Activated T-cell treated with anti-CD3 and anti-CD28 coated beads, Interleukin-2, amount 50 U/mL, for 1 hour (primary cell): Measurements from ENCODE around the gene ARHGDIG.
"Not testable (repeated sequence)": the region's sequence is repeated elsewhere in the genome, so short reads cannot be mapped to it uniquely, and the experiment has no call there.

Experiments
- DNase-seq: peaks from one replicate; pipeline ENCODE4 v3.0.0-alpha.2; 2020

ARHGDIG gene

DNA sequence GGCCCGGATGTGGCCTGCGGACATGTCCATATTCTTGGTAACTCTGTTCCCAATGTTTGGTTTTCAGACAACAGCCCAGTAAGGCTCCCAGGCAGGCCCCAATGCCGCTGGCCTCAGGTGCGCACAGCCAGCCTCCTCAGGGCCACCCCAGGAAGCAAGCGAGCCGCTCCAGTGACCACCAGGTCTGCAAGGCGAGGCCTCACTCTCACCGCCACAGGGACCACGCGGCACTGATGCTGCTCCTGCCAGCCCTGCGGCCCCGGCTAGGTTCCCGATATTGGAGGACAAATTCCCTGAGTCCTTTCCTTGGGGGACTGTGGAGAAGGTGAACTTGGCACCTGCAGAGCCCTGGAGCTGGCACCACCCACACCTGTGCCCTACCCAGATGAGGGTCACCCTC is 21.6 kb downstream of the ARHGDIG start:
- DNase-seq = no peak

GRCh38 chr16:303760-304505 is 23.5 kb downstream of the ARHGDIG start:
- no peak for DNase-seq

DNA sequence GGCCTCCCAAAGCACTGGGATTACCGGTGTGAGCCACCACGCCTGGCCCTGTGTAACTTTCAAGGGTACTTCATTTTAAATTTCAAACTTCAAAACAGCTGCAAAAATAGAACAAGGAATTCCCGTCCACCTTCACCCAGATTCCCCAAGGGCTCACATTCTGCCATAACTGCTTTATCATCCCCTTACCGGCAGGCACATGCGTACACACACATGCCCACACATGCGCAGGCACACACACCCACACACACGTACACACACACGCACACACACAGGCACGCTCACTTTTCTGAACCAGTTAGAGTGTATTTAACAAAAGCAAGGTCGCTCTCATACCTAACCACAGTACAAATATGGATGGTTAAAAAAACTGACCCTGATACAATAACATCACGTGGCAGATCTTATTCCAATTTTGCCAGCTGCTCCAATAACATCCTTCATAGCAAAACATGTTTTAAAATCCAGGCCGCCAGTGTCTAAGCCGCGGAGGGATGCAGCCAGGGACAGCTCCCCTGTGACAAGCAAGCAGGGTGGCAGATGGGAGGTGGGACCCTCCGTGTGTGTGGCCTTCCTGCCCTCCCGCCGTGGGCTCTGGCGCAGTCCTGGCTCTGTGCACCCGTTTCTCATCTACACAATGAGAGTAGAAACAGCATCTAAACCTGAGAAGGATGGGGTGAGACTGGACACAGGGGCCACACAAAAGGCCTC is 25.7 kb downstream of the ARHGDIG start:
- DNase-seq = no peak

DNA sequence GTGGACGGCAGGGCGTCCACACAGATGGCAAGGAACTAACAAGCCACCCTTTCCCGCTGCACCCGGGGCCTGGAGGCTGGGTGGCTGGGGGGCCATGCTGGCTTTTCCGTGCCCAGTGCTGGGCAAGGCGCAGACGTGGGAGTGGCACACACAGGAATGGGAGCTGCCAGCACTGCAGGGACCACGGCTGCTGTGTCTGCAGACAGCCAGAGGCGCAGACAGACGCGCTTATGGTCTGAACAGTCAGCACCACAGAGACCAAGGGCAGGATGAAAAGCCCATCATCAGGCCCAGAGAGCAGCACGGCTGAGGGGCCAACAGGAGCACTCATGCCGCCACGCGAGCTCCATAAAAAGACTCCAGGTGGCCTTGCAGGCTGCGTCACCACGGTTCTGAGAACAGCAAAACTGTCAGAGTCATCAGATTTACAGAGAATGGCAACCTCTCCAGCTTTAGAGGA is 26.6 kb downstream of the ARHGDIG start:
- no peak for DNase-seq

- no peak for DNase-seq
Observed at GRCh38 chr16:307691-308312, 27.4 kb downstream of the ARHGDIG start.

DNA sequence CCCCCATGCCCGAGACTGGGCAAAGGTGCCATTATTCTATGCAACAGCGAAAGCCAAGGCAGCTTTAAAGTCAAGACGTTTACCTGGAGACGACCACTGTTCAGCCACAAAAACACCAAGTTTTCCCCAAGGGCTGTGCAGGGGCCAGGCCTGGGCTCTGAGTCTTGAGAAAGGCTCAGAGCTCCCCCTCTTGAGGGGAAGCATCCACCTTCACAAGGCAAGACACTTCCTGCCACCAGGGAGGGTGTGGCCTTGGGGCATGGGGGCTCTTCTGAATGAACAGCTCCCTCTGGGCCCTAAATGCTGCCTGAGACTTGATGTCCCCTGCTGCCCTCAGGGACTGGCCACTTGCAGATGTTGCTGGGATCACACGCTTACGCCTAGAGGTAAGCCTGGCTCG is 29.1 kb downstream of the ARHGDIG start:
- no peak for DNase-seq

DNA sequence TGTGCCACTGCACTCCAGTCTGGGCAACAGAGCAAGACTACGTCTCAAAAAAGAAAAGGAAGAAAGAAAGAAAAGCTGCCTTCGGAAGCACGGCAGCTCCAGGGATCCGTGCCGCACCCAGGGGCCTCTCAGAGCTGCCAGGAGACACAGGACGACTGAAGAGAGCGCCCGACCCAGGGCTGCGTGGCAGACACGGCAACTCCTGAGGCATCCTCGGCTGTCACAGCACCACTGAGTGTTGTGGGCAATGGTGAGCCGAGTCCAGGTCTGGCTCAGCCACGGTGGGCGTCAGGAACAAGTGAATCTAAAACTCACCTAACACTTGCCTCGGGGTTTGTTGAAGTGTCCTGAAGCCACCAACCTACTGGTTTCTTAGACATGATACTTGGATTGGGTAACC is 31.3 kb downstream of the ARHGDIG start:
- no peak for DNase-seq

- DNase-seq = no peak
Observed at GRCh38 chr16:314351-314750, 34.0 kb downstream of the ARHGDIG start.

DNA sequence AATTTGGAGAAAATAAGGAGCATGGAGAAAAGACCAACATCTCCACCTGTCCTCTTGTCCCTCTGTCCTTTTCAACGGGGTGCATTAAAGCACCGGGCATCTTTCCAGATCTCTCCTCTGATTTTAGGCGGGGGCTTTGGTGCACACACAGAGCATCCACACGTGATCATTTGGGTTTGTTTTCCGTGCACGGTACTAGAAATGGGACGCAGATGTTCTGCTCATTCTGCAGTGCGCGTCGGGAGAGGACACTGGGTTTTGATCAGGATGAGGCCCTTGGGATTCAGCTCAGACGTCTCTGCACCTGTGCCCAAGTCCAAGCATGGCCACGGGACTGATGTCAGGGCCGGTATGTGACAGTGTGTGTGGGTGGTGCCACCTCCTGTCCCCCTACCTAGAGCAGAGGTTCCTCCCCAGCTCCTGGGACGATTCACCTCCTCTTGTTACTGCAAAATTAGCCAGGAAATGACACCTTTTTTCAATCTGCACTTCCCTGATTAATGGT is 34.5 kb downstream of the ARHGDIG start:
- no peak for DNase-seq

- no peak for DNase-seq
Observed at GRCh38 chr16:316741-317464, 36.5 kb downstream of the ARHGDIG start.

DNA sequence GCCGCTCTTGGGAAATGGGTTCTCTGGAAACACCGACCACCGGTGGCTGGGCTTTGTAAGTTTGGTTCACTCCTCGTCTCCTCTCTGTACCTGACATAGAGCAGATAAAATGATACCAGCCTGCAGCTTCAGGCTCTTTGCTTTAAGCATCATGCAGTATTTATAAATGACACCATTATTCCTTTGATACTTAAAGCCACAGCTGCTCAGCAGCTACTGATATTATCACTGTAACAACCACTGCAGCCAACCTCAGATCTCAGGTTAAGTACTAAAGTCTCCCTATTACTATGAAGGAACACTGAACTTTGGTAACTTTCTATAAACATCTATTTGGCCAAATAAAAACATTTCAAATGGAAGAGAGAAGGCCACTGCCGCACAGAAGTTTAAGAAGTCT is 37.2 kb downstream of the ARHGDIG start:
- no peak for DNase-seq

DNA sequence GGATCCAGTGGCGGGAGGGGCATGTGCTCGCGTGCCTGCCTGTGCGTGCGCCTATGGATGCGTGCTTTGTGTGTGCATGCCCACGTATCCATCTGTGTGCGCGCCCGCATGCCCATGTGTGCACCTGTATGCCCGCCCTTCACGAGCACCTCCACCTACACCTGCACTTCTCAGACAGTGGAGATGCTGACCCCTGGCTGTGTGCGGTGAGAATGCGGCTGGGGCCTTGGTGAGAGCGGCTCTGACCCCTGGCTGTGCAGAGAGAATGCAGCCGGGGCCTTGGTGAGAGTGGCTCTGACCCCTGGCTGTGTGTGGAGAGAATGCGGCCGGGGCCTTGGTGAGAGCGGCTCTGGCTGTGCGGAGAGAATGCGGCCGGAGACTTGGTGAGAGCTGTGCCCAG is 38.2 kb downstream of the ARHGDIG start:
- no peak for DNase-seq

GRCh38 chr16:320206-320605 is 39.8 kb downstream of the ARHGDIG start:
- no peak for DNase-seq

- DNase-seq = no peak
Observed at GRCh38 chr16:321532-321931, 41.1 kb downstream of the ARHGDIG start.

DNA sequence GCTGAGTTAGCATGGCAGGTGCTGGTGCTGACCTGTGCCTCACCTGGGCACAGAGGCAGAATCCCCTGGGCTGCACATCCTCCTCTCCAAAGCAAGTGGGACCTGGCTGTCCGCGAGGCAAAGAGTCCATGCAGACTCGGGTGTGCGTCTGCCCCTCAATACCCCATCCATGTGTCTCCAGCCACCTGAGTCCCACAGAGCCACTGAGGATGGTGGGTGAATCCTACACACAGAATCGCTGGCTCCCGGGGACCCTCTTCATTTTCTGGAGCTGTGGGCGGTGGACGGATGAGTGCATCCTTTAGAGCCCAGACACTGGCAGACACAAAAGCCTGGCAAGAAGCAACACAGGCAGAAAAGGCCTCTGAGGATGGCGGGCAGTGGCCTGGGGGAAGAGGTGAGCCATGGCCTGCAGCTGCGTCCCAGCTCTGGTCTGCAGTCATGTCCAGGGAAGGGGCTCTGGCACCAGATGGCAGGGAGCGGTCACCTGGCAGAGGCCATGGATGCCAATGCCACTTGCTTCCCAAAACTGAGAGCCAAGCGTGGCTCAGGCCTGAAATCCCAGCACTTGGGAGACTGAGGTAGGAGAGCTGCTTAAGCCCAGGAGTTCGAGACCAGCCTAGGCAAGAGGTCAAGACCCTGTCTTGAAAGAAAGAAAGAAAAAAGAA is 42.2 kb downstream of the ARHGDIG start:
- DNase-seq = no peak

DNA sequence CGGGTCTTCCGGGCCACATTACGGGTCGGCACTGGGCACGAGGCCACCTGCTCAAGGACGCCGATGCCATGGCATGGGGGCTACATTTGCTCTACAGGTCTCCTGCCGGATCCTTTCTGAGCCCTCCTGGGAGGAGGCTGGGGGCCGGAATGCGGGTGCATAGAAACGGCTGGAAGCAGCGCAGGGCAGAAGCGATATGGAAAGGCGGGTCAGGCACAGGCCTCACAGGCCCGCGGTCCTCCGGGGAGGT is 43.7 kb downstream of the ARHGDIG start:
- no peak for DNase-seq

GRCh38 chr16:324451-325334 is 44.3 kb downstream of the ARHGDIG start:
- peak; percentile 80 for DNase-seq

- no peak for DNase-seq
Observed at GRCh38 chr16:325375-326145, 45.2 kb downstream of the ARHGDIG start.

GRCh38 chr16:330741-331140 is 50.4 kb downstream of the ARHGDIG start:
- no peak for DNase-seq

- not testable (repeated sequence) for DNase-seq
Observed at GRCh38 chr16:331181-331814, 50.9 kb downstream of the ARHGDIG start.
